ENCODE results near the gene KLHL21.

Gene KLHL21

DNA sequence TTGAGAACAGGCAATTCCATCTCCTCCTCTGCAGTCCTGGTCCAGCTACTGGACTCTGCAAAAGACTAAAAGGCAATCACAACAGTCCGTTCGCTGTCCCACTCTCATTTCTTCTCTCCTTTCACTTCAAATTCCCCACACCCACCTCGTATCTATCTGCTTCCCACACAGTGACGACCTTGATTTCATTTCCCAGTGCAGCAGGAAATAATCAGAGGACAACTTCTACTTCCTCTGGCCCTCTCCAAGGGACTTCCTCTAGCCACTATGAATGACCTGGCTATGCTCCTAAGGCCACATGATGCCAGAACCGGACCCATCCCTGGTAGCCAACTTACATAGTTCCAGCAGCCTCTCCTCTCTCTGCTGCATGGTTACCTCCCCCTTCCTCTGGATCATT is 56.3 kb downstream of the KLHL21 start:
- no peak for DNase-seq

DNA sequence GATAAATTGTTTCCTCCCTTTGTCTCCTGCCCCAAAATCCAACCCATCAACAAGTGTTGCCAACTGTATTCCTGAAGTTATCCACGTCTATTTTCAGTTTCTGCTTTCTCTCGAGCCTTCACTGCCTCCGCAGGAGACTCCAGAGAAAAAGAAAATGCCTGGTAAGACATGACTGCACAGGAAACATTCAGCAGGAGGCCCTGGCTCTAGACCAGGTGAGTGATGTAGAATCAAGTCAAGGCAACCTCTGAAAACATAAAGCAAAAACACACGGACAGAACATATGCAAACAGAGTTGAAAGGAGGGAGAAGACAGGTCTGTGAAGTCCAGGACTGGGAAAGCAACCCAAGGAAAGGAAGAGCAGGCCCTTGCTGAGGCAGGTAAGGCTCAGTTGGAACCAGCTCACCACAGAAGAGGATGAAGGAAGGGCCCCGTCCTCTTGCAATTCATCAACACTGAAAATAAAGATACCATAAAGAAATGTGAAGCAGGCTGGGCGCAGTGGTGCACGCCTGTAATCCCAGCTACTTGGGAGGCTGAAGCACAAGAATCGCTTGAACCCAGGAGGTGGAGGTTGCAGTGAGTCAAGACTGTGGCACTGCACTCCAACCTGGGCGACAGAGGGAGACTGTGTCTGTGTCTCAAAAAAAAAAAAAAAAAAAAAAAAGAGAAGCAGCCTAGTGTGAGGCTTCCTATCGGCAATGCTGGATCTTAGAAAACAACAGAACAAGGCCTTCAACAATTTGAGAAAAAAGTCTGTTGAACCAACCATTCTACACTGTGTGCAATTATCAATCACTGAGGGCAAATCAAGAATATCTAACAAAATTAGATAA is 57.2 kb downstream of the KLHL21 start:
- DNase-seq: no peak

DNA sequence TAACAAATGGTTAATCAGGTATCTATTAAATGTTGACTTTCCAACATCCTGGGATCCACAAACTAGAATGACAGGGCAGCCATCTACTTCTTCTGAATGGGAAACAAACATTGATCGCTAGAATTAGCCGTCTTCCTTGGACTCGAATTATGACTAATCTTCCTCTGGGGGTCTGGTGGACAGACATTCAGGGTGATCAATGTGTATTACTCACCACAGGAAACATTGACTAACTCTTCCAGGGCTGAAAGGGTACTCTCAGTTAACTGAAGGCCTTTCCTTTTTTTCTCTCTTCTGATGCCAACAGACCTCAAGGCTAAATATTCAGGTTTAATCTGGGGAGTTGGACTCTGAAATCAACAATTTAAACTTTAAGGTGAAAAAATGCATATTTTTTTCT is 57.8 kb downstream of the KLHL21 start:
- no peak for DNase-seq

All from NCI-H146 (cell line).